ENCODE data around the gene C10orf90. TPM values are rescaled to one million over a fixed set of nuclear protein-coding genes. Genes with fewer than 3 reads are reported as not detected.

The C10orf90 gene
- total and polyA plus RNA-seq, 4 donors, result 0.05 to 0.25 TPM; not detected in 2

DNA sequence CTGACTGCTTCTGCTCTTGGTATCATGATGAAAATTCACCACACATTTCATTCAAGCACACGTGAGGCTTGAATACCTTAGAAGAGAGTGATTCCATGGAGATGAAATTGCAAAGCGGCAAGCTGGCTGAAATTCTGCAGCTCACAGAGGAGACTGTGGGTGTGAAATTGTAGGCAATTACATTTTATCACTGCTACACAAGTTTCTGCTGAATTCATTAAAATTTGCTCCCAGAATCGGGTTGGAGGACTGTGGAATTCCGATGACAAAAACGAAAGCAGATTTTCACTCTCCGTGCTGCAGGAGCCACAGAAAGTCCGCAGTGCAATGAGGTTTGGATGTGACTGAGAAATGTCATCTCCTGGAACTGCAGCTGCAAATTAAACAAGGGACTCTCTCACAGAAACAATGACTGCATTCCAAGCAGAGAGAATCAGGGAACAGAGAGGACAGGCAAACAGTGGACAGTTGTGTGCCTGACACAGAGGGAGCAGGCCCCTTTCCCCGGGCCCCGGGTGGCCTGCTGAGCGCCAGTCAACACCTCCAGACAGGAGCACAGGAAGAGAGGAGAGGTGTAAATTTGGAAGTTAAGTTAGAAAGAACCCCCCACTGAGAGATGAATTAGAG is 109.1 kb downstream of the C10orf90 start:
- WGBS, result 42% methylated on average over 10 of the region's 10 CpGs
- TF ChIP-seq, protein P1, sequence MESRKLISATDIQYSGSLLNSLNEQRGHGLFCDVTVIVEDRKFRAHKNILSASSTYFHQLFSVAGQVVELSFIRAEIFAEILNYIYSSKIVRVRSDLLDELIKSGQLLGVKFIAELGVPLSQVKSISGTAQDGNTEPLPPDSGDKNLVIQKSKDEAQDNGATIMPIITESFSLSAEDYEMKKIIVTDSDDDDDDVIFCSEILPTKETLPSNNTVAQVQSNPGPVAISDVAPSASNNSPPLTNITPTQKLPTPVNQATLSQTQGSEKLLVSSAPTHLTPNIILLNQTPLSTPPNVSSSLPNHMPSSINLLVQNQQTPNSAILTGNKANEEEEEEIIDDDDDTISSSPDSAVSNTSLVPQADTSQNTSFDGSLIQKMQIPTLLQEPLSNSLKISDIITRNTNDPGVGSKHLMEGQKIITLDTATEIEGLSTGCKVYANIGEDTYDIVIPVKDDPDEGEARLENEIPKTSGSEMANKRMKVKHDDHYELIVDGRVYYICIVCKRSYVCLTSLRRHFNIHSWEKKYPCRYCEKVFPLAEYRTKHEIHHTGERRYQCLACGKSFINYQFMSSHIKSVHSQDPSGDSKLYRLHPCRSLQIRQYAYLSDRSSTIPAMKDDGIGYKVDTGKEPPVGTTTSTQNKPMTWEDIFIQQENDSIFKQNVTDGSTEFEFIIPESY (IDR thresholded peaks at IDR 0.05), result no peak
- TF ChIP-seq EGR1 (IDR thresholded peaks at IDR 0.05; ENCODE audit: low read depth in 2 of 2) (no peak), HNF4A (conservative IDR thresholded peaks at IDR 0.05) (no peak), GABPA (IDR thresholded peaks at IDR 0.05 in 1 of 2, conservative IDR thresholded peaks at IDR 0.05 in 1 of 2) (no peak), RXRA (IDR thresholded peaks at IDR 0.05) (no peak), YY1 (IDR thresholded peaks at IDR 0.05) (no peak), FOXA1 (IDR thresholded peaks at IDR 0.05) (no peak), SP1 (IDR thresholded peaks at IDR 0.05) (no peak), RAD21 (IDR thresholded peaks at IDR 0.05) (no peak), NR2F2 (IDR thresholded peaks at IDR 0.05) (no peak)
- TF ChIP-seq, protein P2, sequence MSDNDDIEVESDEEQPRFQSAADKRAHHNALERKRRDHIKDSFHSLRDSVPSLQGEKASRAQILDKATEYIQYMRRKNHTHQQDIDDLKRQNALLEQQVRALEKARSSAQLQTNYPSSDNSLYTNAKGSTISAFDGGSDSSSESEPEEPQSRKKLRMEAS (IDR thresholded peaks at IDR 0.05), result no peak
- TF ChIP-seq, protein P3, sequence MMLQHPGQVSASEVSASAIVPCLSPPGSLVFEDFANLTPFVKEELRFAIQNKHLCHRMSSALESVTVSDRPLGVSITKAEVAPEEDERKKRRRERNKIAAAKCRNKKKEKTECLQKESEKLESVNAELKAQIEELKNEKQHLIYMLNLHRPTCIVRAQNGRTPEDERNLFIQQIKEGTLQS (IDR thresholded peaks at IDR 0.05), result no peak
- TF ChIP-seq, protein P4, sequence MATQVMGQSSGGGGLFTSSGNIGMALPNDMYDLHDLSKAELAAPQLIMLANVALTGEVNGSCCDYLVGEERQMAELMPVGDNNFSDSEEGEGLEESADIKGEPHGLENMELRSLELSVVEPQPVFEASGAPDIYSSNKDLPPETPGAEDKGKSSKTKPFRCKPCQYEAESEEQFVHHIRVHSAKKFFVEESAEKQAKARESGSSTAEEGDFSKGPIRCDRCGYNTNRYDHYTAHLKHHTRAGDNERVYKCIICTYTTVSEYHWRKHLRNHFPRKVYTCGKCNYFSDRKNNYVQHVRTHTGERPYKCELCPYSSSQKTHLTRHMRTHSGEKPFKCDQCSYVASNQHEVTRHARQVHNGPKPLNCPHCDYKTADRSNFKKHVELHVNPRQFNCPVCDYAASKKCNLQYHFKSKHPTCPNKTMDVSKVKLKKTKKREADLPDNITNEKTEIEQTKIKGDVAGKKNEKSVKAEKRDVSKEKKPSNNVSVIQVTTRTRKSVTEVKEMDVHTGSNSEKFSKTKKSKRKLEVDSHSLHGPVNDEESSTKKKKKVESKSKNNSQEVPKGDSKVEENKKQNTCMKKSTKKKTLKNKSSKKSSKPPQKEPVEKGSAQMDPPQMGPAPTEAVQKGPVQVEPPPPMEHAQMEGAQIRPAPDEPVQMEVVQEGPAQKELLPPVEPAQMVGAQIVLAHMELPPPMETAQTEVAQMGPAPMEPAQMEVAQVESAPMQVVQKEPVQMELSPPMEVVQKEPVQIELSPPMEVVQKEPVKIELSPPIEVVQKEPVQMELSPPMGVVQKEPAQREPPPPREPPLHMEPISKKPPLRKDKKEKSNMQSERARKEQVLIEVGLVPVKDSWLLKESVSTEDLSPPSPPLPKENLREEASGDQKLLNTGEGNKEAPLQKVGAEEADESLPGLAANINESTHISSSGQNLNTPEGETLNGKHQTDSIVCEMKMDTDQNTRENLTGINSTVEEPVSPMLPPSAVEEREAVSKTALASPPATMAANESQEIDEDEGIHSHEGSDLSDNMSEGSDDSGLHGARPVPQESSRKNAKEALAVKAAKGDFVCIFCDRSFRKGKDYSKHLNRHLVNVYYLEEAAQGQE (IDR thresholded peaks at IDR 0.05), result no peak
- no peak overlapping the region for H3K9ac ChIP-seq (ENCODE audit: low read depth in 1 of 2, low read length in 2 of 2)
- no peaks in the 10 kb centered on the region for H3K36me3 ChIP-seq (ENCODE audit: control insufficient read depth in 4 of 4, insufficient read depth in 3 of 4, low read depth in 1 of 4, low read length in 3 of 4)
- peaks cover 0 to 4% (median 0%) of the 10 kb centered on the region in 4 donors for H3K4me1 ChIP-seq (ENCODE audit: control insufficient read depth in 4 of 4, insufficient read depth in 4 of 4, low read length in 3 of 4)
- DNase-seq (ENCODE audit: low spot score), result no peak
- no peak overlapping the region for H3K27ac ChIP-seq (ENCODE audit: low read depth in 1 of 2, low read length in 2 of 2)
- no peaks in the 10 kb centered on the region for H3K27me3 ChIP-seq (ENCODE audit: control insufficient read depth in 4 of 4, insufficient read depth in 4 of 4, low read length in 3 of 4)
- no peaks in the 10 kb centered on the region for H3K9me3 ChIP-seq (ENCODE audit: control insufficient read depth in 4 of 4, low read length in 3 of 4)
- H3K4me3 ChIP-seq (ENCODE audit: low read depth in 1 of 3, low read length in 3 of 3), result peak overlapping the region in 1 of 3 donors; percentile 41

DNA sequence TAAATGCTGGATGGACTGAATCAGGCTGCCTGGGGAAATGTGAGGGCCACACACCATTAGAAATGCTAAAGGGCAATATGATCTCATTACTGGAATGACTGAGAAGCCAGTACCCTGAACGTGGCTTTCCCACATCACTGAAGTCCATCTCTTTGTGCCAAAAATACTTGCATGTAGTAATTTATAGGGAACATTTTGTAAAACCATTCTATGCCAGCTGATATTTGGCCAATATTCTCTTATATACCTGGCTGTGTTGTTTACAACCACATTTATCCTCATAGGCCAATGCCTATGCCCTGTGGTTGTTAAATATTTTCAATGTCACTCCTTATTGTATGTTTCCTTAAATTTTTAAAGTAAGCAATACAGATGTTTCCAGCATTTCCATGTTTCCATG is 111.6 kb downstream of the C10orf90 start:
- no peak overlapping the region for H3K27ac ChIP-seq (ENCODE audit: low read depth in 1 of 2, low read length in 2 of 2)
- H3K9me3 ChIP-seq (ENCODE audit: control insufficient read depth in 4 of 4, low read length in 3 of 4), result no peaks in the 10 kb centered on the region
- TF ChIP-seq, protein P1 (IDR thresholded peaks at IDR 0.05), result no peak
- TF ChIP-seq JUND (IDR thresholded peaks at IDR 0.05) (no peak), NR2F2 (IDR thresholded peaks at IDR 0.05) (no peak), YY1 (IDR thresholded peaks at IDR 0.05) (no peak), FOXA2 (IDR thresholded peaks at IDR 0.05) (no peak), HNF4A (conservative IDR thresholded peaks at IDR 0.05) (no peak), HNF4G (IDR thresholded peaks at IDR 0.05) (no peak), TAF1 (conservative IDR thresholded peaks at IDR 0.05) (no peak)
- TF ChIP-seq, protein P4 (IDR thresholded peaks at IDR 0.05), result no peak
- WGBS, result 65% methylated on average over 1 of the region's 1 CpG
- H3K4me1 ChIP-seq (ENCODE audit: control insufficient read depth in 4 of 4, insufficient read depth in 4 of 4, low read length in 3 of 4), result peaks cover 0 to 4% (median 0%) of the 10 kb centered on the region in 4 donors
- H3K36me3 ChIP-seq (ENCODE audit: control insufficient read depth in 4 of 4, insufficient read depth in 3 of 4, low read depth in 1 of 4, low read length in 3 of 4), result no peaks in the 10 kb centered on the region
- no peak overlapping the region for H3K9ac ChIP-seq (ENCODE audit: low read depth in 1 of 2, low read length in 2 of 2)
- H3K4me3 ChIP-seq (ENCODE audit: low read depth in 1 of 3, low read length in 3 of 3), result no peak overlapping the region
- DNase-seq (ENCODE audit: low spot score), result no peak
- H3K27me3 ChIP-seq (ENCODE audit: control insufficient read depth in 4 of 4, insufficient read depth in 4 of 4, low read length in 3 of 4), result no peaks in the 10 kb centered on the region

Data from liver (tissue), 9 donors.